Measurements from ENCODE around the gene METTL21C.

The METTL21C gene

GRCh38 chr13:102694937-102695336, at the start of gene METTL21C:
Gene METTL21C (minus strand): TSS chr13:102695044. CDS start chr13:102694498, 546 bp downstream.
- in situ Hi-C loops (cut with MboI; ENCODE audit: low sequenced_read_pairs) = no loop called here

GRCh38 chr13:102742506-102742905, 47.7 kb upstream of the METTL21C start:
- in situ Hi-C loops (cut with MboI; ENCODE audit: low sequenced_read_pairs) = no loop called here

- in situ Hi-C loops (cut with MboI; ENCODE audit: low sequenced_read_pairs) = no loop called here
Measured at GRCh38 chr13:102742101-102742500, 47.3 kb upstream of the METTL21C start.

GRCh38 chr13:102729560-102730270, 34.9 kb upstream of the METTL21C start:
- in situ Hi-C loops (cut with MboI; ENCODE audit: low sequenced_read_pairs) = no loop called here

GRCh38 chr13:102726430-102726829, 31.6 kb upstream of the METTL21C start:
- in situ Hi-C loops (cut with MboI; ENCODE audit: low sequenced_read_pairs) = no loop called here

GRCh38 chr13:102724923-102725322, 30.1 kb upstream of the METTL21C start:
- in situ Hi-C loops (cut with MboI; ENCODE audit: low sequenced_read_pairs) = no loop called here

GRCh38 chr13:102721800-102722231, 27.0 kb upstream of the METTL21C start:
- in situ Hi-C loops (cut with MboI; ENCODE audit: low sequenced_read_pairs) = no loop called here

- in situ Hi-C loops (cut with MboI; ENCODE audit: low sequenced_read_pairs) = no loop called here
Measured at GRCh38 chr13:102718746-102719145, 23.9 kb upstream of the METTL21C start.

GRCh38 chr13:102715447-102715846, 20.6 kb upstream of the METTL21C start:
- in situ Hi-C loops (cut with MboI; ENCODE audit: low sequenced_read_pairs) = no loop called here

GRCh38 chr13:102710261-102710679, 15.4 kb upstream of the METTL21C start:
- in situ Hi-C loops (cut with MboI; ENCODE audit: low sequenced_read_pairs) = no loop called here

- in situ Hi-C loops (cut with MboI; ENCODE audit: low sequenced_read_pairs) = no loop called here
Measured at GRCh38 chr13:102709536-102709935, 14.7 kb upstream of the METTL21C start.

- in situ Hi-C loops (cut with MboI; ENCODE audit: low sequenced_read_pairs) = no loop called here
Measured at GRCh38 chr13:102708991-102709390, 14.1 kb upstream of the METTL21C start.

GRCh38 chr13:102708211-102708610, 13.4 kb upstream of the METTL21C start:
- in situ Hi-C loops (cut with MboI; ENCODE audit: low sequenced_read_pairs) = no loop called here

- in situ Hi-C loops (cut with MboI; ENCODE audit: low sequenced_read_pairs) = no loop called here
Measured at GRCh38 chr13:102707467-102707866, 12.6 kb upstream of the METTL21C start.

- in situ Hi-C loops (cut with MboI; ENCODE audit: low sequenced_read_pairs) = no loop called here
Measured at GRCh38 chr13:102704238-102705058, 9.6 kb upstream of the METTL21C start.

- in situ Hi-C loops (cut with MboI; ENCODE audit: low sequenced_read_pairs) = no loop called here
Measured at GRCh38 chr13:102703726-102704035, 8.8 kb upstream of the METTL21C start.

- in situ Hi-C loops (cut with MboI; ENCODE audit: low sequenced_read_pairs) = no loop called here
Measured at GRCh38 chr13:102702965-102703725, 8.3 kb upstream of the METTL21C start.

GRCh38 chr13:102701331-102701730, 6.5 kb upstream of the METTL21C start:
- in situ Hi-C loops (cut with MboI; ENCODE audit: low sequenced_read_pairs) = no loop called here

GRCh38 chr13:102700088-102701031, 5.5 kb upstream of the METTL21C start:
- in situ Hi-C loops (cut with MboI; ENCODE audit: low sequenced_read_pairs) = no loop called here

GRCh38 chr13:102699504-102699903, 4.7 kb upstream of the METTL21C start:
- in situ Hi-C loops (cut with MboI; ENCODE audit: low sequenced_read_pairs) = no loop called here

- in situ Hi-C loops (cut with MboI; ENCODE audit: low sequenced_read_pairs) = no loop called here
Measured at GRCh38 chr13:102698649-102698980, 3.8 kb upstream of the METTL21C start.
